ENCODE data around the gene EIF2AK2. TPM values are rescaled to one million over a fixed set of nuclear protein-coding genes. Genes with fewer than 3 reads are reported as not detected.

Gene EIF2AK2
- total RNA-seq, 1 donor from 2014 or later = 34.7 TPM

- DNase-seq (ENCODE audit: low spot score, unreplicated experiment) = no peak
- H3K4me3 Mint-ChIP-seq (ENCODE audit: low read depth) = no peak overlapping the region
- no peaks in the 10 kb centered on the region for H3K27me3 Mint-ChIP-seq
Observed at GRCh38 chr2:37080266-37080665, 76.5 kb downstream of the EIF2AK2 start.

DNA sequence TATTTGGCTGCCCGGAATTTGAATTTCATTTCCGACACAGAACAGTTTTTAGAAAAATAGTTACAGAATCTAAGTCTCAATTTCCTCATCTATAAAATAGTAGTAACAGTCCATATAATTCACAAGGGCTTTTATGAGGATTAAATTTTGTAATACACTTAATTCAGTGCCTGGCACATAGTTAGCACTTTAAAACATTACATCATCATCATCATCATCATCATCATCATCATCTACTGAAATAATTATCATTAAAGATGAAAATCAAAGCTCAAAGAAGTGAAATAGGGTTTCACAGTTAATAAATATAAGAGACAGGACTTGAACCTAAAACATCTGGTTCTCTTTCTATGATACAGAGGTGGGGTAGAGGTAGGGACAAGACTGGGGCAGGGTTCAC, 85.8 kb downstream of the EIF2AK2 start:
- H3K9me3 Mint-ChIP-seq (ENCODE audit: low read depth) = peaks cover 6% of the 10 kb centered on the region
- TF ChIP-seq, protein P1, sequence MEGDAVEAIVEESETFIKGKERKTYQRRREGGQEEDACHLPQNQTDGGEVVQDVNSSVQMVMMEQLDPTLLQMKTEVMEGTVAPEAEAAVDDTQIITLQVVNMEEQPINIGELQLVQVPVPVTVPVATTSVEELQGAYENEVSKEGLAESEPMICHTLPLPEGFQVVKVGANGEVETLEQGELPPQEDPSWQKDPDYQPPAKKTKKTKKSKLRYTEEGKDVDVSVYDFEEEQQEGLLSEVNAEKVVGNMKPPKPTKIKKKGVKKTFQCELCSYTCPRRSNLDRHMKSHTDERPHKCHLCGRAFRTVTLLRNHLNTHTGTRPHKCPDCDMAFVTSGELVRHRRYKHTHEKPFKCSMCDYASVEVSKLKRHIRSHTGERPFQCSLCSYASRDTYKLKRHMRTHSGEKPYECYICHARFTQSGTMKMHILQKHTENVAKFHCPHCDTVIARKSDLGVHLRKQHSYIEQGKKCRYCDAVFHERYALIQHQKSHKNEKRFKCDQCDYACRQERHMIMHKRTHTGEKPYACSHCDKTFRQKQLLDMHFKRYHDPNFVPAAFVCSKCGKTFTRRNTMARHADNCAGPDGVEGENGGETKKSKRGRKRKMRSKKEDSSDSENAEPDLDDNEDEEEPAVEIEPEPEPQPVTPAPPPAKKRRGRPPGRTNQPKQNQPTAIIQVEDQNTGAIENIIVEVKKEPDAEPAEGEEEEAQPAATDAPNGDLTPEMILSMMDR (IDR thresholded peaks at IDR 0.05; ENCODE audit: unreplicated experiment) = no peak
- H3K27ac Mint-ChIP-seq = no peak overlapping the region
- no peak overlapping the region for H3K4me3 Mint-ChIP-seq (ENCODE audit: low read depth)
- DNase-seq (ENCODE audit: low spot score, unreplicated experiment) = no peak
- no peaks in the 10 kb centered on the region for H3K27me3 Mint-ChIP-seq
- H3K36me3 Mint-ChIP-seq (ENCODE audit: insufficient read depth) = peaks cover 17% of the 10 kb centered on the region
- no peaks in the 10 kb centered on the region for H3K4me1 Mint-ChIP-seq (ENCODE audit: low read depth)

More at GRCh38 chr2:37080266-37080665, 76.5 kb downstream of the EIF2AK2 start:
- peaks cover 12% of the 10 kb centered on the region for H3K36me3 Mint-ChIP-seq (ENCODE audit: insufficient read depth)
- TF ChIP-seq, protein P1 (IDR thresholded peaks at IDR 0.05; ENCODE audit: unreplicated experiment) = no peak
- peaks cover 1% of the 10 kb centered on the region for H3K4me1 Mint-ChIP-seq (ENCODE audit: low read depth)
- no peak overlapping the region for H3K27ac Mint-ChIP-seq
- H3K9me3 Mint-ChIP-seq (ENCODE audit: low read depth) = no peaks in the 10 kb centered on the region

DNA sequence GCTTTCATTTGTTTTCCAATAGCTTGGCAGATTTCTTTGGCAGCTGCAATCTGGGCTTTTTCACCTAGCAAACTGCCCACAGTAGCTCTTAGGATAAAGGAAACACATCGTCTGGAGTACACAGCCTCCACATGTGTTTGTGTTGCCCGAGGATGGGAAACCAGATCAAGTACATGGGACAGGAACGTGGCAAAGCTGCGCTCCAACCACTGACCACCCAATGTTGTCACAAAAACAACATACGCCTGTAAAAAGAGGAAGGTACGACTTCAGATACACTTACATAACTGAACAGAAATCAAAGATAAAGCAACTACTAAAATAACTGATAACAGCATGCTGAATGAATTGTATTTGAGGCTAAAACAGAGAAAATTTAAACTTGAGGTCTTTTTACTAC, 88.1 kb downstream of the EIF2AK2 start:
- no peak for DNase-seq (ENCODE audit: low spot score, unreplicated experiment)
- Mint-ChIP-seq H3K27ac (no peak overlapping the region), H3K27me3 (no peaks in the 10 kb centered on the region)

GRCh38 chr2:37061776-37062175, 95.0 kb downstream of the EIF2AK2 start:
- no peaks in the 10 kb centered on the region for H3K9me3 Mint-ChIP-seq (ENCODE audit: low read depth)
- no peak for DNase-seq (ENCODE audit: low spot score, unreplicated experiment)
- H3K36me3 Mint-ChIP-seq (ENCODE audit: insufficient read depth) = peaks cover 12% of the 10 kb centered on the region
- no peak overlapping the region for H3K4me3 Mint-ChIP-seq (ENCODE audit: low read depth)
- no peak overlapping the region for H3K27ac Mint-ChIP-seq
- no peaks in the 10 kb centered on the region for H3K27me3 Mint-ChIP-seq
- no peaks in the 10 kb centered on the region for H3K4me1 Mint-ChIP-seq (ENCODE audit: low read depth)
- TF ChIP-seq, protein P1 (IDR thresholded peaks at IDR 0.05; ENCODE audit: unreplicated experiment) = no peak

More for the DNA sequence above, 88.1 kb downstream of the EIF2AK2 start:
- peaks cover 9% of the 10 kb centered on the region for H3K36me3 Mint-ChIP-seq (ENCODE audit: insufficient read depth)
- no peaks in the 10 kb centered on the region for H3K9me3 Mint-ChIP-seq (ENCODE audit: low read depth)
- TF ChIP-seq, protein P1 (IDR thresholded peaks at IDR 0.05; ENCODE audit: unreplicated experiment) = no peak
- no peak overlapping the region for H3K4me3 Mint-ChIP-seq (ENCODE audit: low read depth)
- no peaks in the 10 kb centered on the region for H3K4me1 Mint-ChIP-seq (ENCODE audit: low read depth)

DNA sequence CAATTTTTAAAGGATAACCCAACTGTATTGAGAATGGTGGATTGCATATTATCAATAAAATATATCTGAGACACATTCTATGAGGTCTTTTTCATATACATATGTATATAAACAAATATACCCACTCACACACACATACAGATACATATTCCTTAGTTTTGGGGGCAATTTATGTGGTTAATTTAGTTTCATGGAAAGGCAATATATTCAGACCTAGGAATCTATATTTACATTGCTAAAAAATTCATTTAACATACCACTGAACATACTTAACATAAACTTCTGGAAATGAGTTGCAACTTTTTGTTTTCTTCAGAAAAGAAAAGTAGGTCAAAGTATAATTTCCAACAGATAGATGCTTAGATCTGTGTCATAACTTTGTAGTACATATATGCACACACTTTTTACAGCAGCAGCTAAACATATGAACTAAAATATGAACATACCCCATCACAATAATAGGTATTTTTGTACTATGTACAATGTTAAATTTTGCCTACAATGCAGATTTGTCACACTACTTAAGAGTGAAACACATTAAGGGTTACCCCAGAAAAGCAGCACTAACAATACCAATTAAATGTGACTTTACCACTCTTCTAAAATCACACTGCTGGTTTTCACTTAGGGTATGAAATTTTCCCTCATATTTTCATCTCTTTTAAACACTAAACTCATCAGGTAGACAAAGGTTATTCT, 95.6 kb downstream of the EIF2AK2 start:
- no peak overlapping the region for H3K27ac Mint-ChIP-seq
- TF ChIP-seq, protein P1 (IDR thresholded peaks at IDR 0.05; ENCODE audit: unreplicated experiment) = no peak
- DNase-seq (ENCODE audit: low spot score, unreplicated experiment) = no peak
- H3K27me3 Mint-ChIP-seq = no peaks in the 10 kb centered on the region
- H3K36me3 Mint-ChIP-seq (ENCODE audit: insufficient read depth) = peaks cover 12% of the 10 kb centered on the region
- H3K9me3 Mint-ChIP-seq (ENCODE audit: low read depth) = no peaks in the 10 kb centered on the region
- H3K4me3 Mint-ChIP-seq (ENCODE audit: low read depth) = no peak overlapping the region
- H3K4me1 Mint-ChIP-seq (ENCODE audit: low read depth) = no peaks in the 10 kb centered on the region
